CD4-positive, alpha-beta T cell treated with Interleukin-15 for 4 hours (primary cell): ENCODE measurements around the gene ZBTB16.

ENCODE experiments used
- DNase-seq: peaks from one replicate; pipeline ENCODE4 v3.0.0-alpha.2; 2020; ENCODE audit warnings: low spot score

The ZBTB16 gene

GRCh38 chr11:114187173-114187572, 127.7 kb downstream of the ZBTB16 start:
- DNase-seq, result no peak

GRCh38 chr11:114188851-114189570, 129.5 kb downstream of the ZBTB16 start:
- DNase-seq, result no peak

- DNase-seq, result no peak
Observed at GRCh38 chr11:114190630-114191029, 131.1 kb downstream of the ZBTB16 start.

GRCh38 chr11:114191893-114192292, 132.4 kb downstream of the ZBTB16 start:
- DNase-seq, result no peak

GRCh38 chr11:114192841-114193389, 133.4 kb downstream of the ZBTB16 start:
- no peak for DNase-seq

GRCh38 chr11:114193730-114194679, 134.5 kb downstream of the ZBTB16 start:
- no peak for DNase-seq

- DNase-seq, result no peak
Observed at GRCh38 chr11:114194702-114195101, 135.2 kb downstream of the ZBTB16 start.

GRCh38 chr11:114195151-114195550, 135.6 kb downstream of the ZBTB16 start:
- DNase-seq, result no peak

- DNase-seq, result peak; percentile 20
Observed at GRCh38 chr11:114195981-114196731, 136.6 kb downstream of the ZBTB16 start.

- DNase-seq, result no peak
Observed at GRCh38 chr11:114196997-114197703, 137.6 kb downstream of the ZBTB16 start.

GRCh38 chr11:114197799-114198500, 138.4 kb downstream of the ZBTB16 start:
- no peak for DNase-seq

GRCh38 chr11:114199051-114199450, 139.5 kb downstream of the ZBTB16 start:
- no peak for DNase-seq

GRCh38 chr11:114200351-114201133, 141.0 kb downstream of the ZBTB16 start:
- no peak for DNase-seq

GRCh38 chr11:114201219-114201618, 141.7 kb downstream of the ZBTB16 start:
- no peak for DNase-seq

- DNase-seq, result no peak
Observed at GRCh38 chr11:114202011-114202609, 142.6 kb downstream of the ZBTB16 start.

- no peak for DNase-seq
Observed at GRCh38 chr11:114207096-114207495, 147.6 kb downstream of the ZBTB16 start.

- DNase-seq, result peak; percentile 40
Observed at GRCh38 chr11:114208377-114208776, 148.9 kb downstream of the ZBTB16 start.

- no peak for DNase-seq
Observed at GRCh38 chr11:114209343-114209742, 149.8 kb downstream of the ZBTB16 start.

- no peak for DNase-seq
Observed at GRCh38 chr11:114209904-114210303, 150.4 kb downstream of the ZBTB16 start.
